ENCODE results near the gene TNFAIP3. TPM values are rescaled to one million over a fixed set of nuclear protein-coding genes. Genes with fewer than 3 reads are reported as not detected.

Gene TNFAIP3
- 6.7 TPM for polyA plus RNA-seq (2013, experiment 1 of 4)
- polyA plus RNA-seq (2013, experiment 2 of 4) = 8.9 TPM
- polyA plus RNA-seq (2013, experiment 3 of 4) = 7.4 TPM
- 5.6 TPM for polyA plus RNA-seq (2013, experiment 4 of 4)

DNA sequence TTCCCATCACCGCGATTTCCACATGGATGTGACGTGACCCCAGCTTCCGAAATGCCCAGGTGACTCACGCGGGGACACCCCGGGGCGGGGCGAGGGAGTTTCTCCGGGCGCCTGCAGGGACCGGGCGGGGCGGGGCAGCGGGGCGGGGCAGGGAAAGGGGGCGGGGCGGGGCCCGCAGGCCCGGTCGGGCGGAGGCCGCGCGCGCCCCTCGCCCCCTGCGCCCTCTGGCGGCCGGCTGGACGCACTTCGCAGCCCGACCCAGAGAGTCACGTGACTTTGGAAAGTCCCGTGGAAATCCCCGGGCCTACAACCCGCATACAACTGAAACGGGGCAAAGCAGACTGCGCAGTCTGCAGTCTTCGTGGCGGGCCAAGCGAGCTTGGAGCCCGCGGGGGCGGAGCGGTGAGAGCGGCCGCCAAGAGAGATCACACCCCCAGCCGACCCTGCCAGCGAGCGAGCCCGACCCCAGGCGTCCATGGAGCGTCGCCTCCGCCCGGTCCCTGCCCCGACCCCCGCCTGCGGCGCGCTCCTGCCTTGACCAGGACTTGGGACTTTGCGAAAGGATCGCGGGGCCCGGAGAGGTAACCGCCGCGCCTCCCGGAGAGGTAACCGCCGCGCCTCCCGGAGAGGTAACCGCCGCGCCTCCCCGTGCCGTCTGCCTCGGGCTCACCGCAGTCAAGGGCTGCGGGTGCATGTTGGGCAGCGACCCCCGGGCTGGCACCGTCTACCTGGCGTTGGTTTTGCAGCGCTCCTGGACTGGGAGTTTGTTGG lies at the start of gene TNFAIP3:
TNFAIP3 (plus strand) TSS at position 346 of the 771 bp plus-strand sequence. CDS start 3,969 bp downstream, outside the sequence.
- no peak within 1 kb of the TSS for H3K27ac ChIP-seq (ENCODE audit: insufficient read depth, low read depth, low read length, poor library complexity, severe bottlenecking)
- no peaks in the 10 kb centered on the region for H3K36me3 ChIP-seq (ENCODE audit: control insufficient read depth, insufficient read depth, low read length)
- peak within 1 kb of the TSS; percentile 74 for H3K4me3 ChIP-seq (ENCODE audit: insufficient read depth, low read depth, low read length)
- 0% methylated on average over 87 of the region's 87 CpGs for WGBS, 2 experiments
- H3K27me3 ChIP-seq (ENCODE audit: control insufficient read depth, insufficient read depth, low read length, poor library complexity, severe bottlenecking) = peaks cover 18% of the 10 kb centered on the region
- peaks cover 11% of the 10 kb centered on the region for H3K4me1 ChIP-seq (ENCODE audit: control insufficient read depth, insufficient read depth, low read length)
- H3K9me3 ChIP-seq (ENCODE audit: control insufficient read depth, low read length) = no peaks in the 10 kb centered on the region

DNA sequence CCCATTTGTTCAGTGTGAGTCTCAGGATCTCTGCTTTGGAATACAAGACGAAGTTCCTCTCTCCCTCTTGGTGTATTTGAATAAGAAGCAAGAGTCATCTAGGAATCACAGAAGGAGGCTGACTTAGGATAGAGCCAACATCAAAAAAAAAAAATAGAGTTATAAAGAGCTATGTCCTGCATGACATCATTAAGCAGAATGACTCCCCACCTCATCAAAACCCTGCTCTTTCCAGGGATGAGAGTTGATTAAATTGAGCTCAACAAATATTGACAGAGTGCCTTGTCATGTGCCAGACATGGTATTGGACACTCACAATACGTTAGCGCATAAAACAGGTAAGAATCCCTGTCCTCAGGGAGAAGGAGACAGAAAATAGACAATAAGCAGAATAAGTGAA lies 48.6 kb upstream of the TNFAIP3 start:
- WGBS, 2 experiments = 94 to 97% methylated on average over 3 of the region's 3 CpGs
- no peak overlapping the region for H3K4me3 ChIP-seq (ENCODE audit: insufficient read depth, low read depth, low read length)
- H3K27ac ChIP-seq (ENCODE audit: insufficient read depth, low read depth, low read length, poor library complexity, severe bottlenecking) = no peak overlapping the region
- no peaks in the 10 kb centered on the region for H3K4me1 ChIP-seq (ENCODE audit: control insufficient read depth, insufficient read depth, low read length)
- no peaks in the 10 kb centered on the region for H3K27me3 ChIP-seq (ENCODE audit: control insufficient read depth, insufficient read depth, low read length, poor library complexity, severe bottlenecking)
- H3K36me3 ChIP-seq (ENCODE audit: control insufficient read depth, insufficient read depth, low read length) = no peaks in the 10 kb centered on the region
- no peaks in the 10 kb centered on the region for H3K9me3 ChIP-seq (ENCODE audit: control insufficient read depth, low read length)

DNA sequence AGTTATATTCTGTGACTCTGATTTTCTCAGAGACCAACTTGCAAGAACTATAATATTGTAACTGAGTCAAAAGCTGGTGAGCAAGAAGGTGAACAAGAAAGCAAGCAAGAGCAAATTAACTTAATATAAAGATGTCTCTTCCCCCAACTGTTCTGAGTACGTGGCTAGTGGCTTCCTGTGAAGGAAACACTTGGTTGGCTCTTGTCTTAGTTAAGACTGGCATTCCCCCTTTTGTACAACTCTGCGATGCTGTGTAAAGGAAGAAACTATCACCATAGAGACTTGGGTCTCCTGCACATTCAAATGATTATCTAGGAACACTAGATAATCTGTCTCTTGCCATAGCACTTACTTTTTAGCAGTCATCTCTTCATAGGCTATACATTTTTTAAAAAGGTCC lies 47.3 kb upstream of the TNFAIP3 start:
- Histone ChIP-seq H3K27me3 (ENCODE audit: control insufficient read depth, insufficient read depth, low read length, poor library complexity, severe bottlenecking) (no peaks in the 10 kb centered on the region), H3K36me3 (ENCODE audit: control insufficient read depth, insufficient read depth, low read length) (no peaks in the 10 kb centered on the region), H3K4me1 (ENCODE audit: control insufficient read depth, insufficient read depth, low read length) (peaks cover 2% of the 10 kb centered on the region), H3K27ac (ENCODE audit: insufficient read depth, low read depth, low read length, poor library complexity, severe bottlenecking) (no peak overlapping the region), H3K4me3 (ENCODE audit: insufficient read depth, low read depth, low read length) (no peak overlapping the region), H3K9me3 (ENCODE audit: control insufficient read depth, low read length) (no peaks in the 10 kb centered on the region)
- 83 to 89% methylated on average over 2 of the region's 2 CpGs for WGBS, 2 experiments

DNA sequence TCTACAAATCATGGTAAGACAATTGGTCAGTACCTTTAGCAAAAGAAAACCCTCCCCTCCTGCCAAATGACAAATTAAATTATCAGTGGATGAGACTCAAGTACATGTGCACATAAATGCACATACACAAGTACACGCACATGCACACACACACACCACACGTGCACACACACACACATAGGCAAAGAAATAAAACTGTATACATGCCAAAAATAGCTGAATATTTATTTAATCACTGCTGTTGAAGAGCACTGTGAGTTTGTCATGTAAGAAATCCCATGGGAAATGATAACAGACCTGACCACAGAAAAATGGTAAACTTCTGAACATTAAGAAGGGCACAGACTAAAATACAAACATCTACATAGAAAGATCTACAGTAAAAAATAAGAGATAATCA lies 46.6 kb upstream of the TNFAIP3 start:
- Histone ChIP-seq H3K9me3 (ENCODE audit: control insufficient read depth, low read length) (no peaks in the 10 kb centered on the region), H3K36me3 (ENCODE audit: control insufficient read depth, insufficient read depth, low read length) (no peaks in the 10 kb centered on the region), H3K4me3 (ENCODE audit: insufficient read depth, low read depth, low read length) (no peak overlapping the region), H3K27me3 (ENCODE audit: control insufficient read depth, insufficient read depth, low read length, poor library complexity, severe bottlenecking) (no peaks in the 10 kb centered on the region), H3K27ac (ENCODE audit: insufficient read depth, low read depth, low read length, poor library complexity, severe bottlenecking) (no peak overlapping the region), H3K4me1 (ENCODE audit: control insufficient read depth, insufficient read depth, low read length) (peaks cover 2% of the 10 kb centered on the region)
- 92 to 93% methylated on average over 2 of the region's 2 CpGs for WGBS, 2 experiments

DNA sequence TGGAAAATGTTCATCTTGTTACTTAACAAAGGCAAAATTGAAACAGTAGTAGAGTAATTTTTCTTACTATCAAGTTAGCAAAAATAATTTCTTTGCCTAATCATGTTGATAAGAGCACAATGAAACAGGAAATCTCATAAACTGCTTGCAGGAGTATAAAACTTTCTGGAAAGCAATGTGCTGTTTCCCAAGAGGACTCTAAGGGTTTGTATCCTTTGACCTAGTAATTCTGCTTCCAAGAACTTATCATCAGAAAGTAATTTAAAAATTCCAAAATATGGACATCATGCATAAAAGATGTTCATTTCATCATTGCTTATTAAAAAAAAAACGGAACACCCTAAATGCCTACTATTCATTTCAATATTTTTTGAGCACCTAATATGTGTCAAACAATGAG lies 46.1 kb upstream of the TNFAIP3 start:
- no peak overlapping the region for H3K27ac ChIP-seq (ENCODE audit: insufficient read depth, low read depth, low read length, poor library complexity, severe bottlenecking)
- no peaks in the 10 kb centered on the region for H3K36me3 ChIP-seq (ENCODE audit: control insufficient read depth, insufficient read depth, low read length)
- no peak overlapping the region for H3K4me3 ChIP-seq (ENCODE audit: insufficient read depth, low read depth, low read length)
- no peaks in the 10 kb centered on the region for H3K27me3 ChIP-seq (ENCODE audit: control insufficient read depth, insufficient read depth, low read length, poor library complexity, severe bottlenecking)
- WGBS, 2 experiments = 94 to 96% methylated on average over 1 of the region's 1 CpG
- H3K4me1 ChIP-seq (ENCODE audit: control insufficient read depth, insufficient read depth, low read length) = peaks cover 2% of the 10 kb centered on the region
- no peaks in the 10 kb centered on the region for H3K9me3 ChIP-seq (ENCODE audit: control insufficient read depth, low read length)

DNA sequence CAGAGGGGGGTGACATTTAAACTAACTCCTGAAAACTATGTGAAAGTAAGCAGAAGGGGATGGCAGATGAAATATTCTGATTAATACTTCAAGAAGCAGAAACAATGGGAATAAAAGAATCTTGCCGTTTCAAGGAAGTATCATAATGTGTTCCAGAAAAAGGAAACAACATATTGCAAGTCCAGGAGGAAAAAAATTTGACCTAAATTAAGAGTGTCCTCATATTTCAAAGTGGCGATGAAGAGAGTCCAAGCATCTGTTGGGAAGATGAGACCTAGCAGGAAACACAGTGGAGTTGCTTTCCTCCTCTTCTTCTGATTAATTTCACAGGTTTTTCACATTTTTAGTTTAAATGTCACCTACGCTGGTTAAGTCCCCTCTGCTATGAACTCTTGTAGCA lies 45.6 kb upstream of the TNFAIP3 start:
- no peaks in the 10 kb centered on the region for H3K9me3 ChIP-seq (ENCODE audit: control insufficient read depth, low read length)
- WGBS, 2 experiments = 61 to 65% methylated on average over 3 of the region's 3 CpGs
- H3K27ac ChIP-seq (ENCODE audit: insufficient read depth, low read depth, low read length, poor library complexity, severe bottlenecking) = no peak overlapping the region
- no peak overlapping the region for H3K4me3 ChIP-seq (ENCODE audit: insufficient read depth, low read depth, low read length)
- H3K36me3 ChIP-seq (ENCODE audit: control insufficient read depth, insufficient read depth, low read length) = no peaks in the 10 kb centered on the region
- H3K27me3 ChIP-seq (ENCODE audit: control insufficient read depth, insufficient read depth, low read length, poor library complexity, severe bottlenecking) = no peaks in the 10 kb centered on the region
- peaks cover 2% of the 10 kb centered on the region for H3K4me1 ChIP-seq (ENCODE audit: control insufficient read depth, insufficient read depth, low read length)

DNA sequence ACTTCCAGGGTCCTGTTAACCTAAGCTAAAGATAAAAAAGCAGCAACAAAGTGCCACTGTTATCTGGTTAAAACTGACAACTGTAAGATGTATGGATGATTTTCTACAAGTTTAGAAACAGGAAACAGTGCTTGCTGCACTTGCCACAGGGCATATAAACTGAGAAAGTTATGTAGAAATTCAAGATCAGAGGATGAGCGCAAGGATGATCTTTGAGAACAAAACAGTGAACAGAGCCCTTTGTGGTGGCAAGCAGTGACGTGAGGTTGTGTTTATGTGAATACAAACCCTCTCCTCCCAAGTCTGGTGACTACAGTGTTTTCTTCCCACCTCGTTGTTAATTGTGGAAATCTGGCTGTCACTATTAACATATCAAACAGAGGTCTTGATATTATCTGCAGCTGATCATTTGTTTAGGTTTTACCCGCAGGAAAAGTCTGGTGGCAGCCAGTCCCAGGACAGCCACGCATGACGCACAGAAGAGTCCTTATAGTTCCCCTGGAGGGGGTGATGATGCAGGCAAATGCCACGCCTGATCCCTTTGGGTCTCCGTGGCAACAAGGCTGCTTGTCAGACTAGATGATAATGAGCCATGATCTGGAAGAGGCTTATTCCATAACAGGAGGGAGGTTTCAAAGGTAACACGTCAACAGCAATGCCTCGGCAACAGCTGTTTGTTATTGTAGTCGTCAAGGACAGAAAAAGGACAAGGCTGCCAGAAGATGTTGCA lies 43.1 kb upstream of the TNFAIP3 start:
- WGBS, 2 experiments = 83 to 89% methylated on average over 10 to 11 of the region's 11 CpGs
- H3K27ac ChIP-seq (ENCODE audit: insufficient read depth, low read depth, low read length, poor library complexity, severe bottlenecking) = no peak overlapping the region
- H3K4me1 ChIP-seq (ENCODE audit: control insufficient read depth, insufficient read depth, low read length) = peaks cover 2% of the 10 kb centered on the region
- H3K27me3 ChIP-seq (ENCODE audit: control insufficient read depth, insufficient read depth, low read length, poor library complexity, severe bottlenecking) = no peaks in the 10 kb centered on the region
- no peaks in the 10 kb centered on the region for H3K36me3 ChIP-seq (ENCODE audit: control insufficient read depth, insufficient read depth, low read length)
- H3K9me3 ChIP-seq (ENCODE audit: control insufficient read depth, low read length) = no peaks in the 10 kb centered on the region
- H3K4me3 ChIP-seq (ENCODE audit: insufficient read depth, low read depth, low read length) = no peak overlapping the region

DNA sequence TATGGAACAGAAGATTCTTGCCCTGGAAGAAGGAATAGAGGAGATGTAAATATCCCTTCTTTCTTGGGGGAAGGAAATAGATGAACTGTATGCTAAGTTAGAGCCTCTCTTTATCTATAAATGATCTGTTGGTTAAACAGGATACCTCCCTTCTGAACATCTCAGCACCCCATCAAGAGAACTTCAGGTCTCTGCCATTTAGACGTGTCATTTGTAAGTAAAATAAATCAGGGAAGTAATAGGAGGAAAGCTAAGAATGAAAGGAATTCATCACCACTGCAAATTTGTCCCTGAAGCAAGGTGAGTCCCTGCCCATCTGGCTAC lies 42.5 kb upstream of the TNFAIP3 start:
- H3K27me3 ChIP-seq (ENCODE audit: control insufficient read depth, insufficient read depth, low read length, poor library complexity, severe bottlenecking) = no peaks in the 10 kb centered on the region
- 95 to 100% methylated on average over 1 of the region's 1 CpG for WGBS, 2 experiments
- no peaks in the 10 kb centered on the region for H3K9me3 ChIP-seq (ENCODE audit: control insufficient read depth, low read length)
- no peaks in the 10 kb centered on the region for H3K36me3 ChIP-seq (ENCODE audit: control insufficient read depth, insufficient read depth, low read length)
- peak overlapping the region; percentile 16 for H3K27ac ChIP-seq (ENCODE audit: insufficient read depth, low read depth, low read length, poor library complexity, severe bottlenecking)
- H3K4me3 ChIP-seq (ENCODE audit: insufficient read depth, low read depth, low read length) = no peak overlapping the region
- H3K4me1 ChIP-seq (ENCODE audit: control insufficient read depth, insufficient read depth, low read length) = peaks cover 2% of the 10 kb centered on the region

DNA sequence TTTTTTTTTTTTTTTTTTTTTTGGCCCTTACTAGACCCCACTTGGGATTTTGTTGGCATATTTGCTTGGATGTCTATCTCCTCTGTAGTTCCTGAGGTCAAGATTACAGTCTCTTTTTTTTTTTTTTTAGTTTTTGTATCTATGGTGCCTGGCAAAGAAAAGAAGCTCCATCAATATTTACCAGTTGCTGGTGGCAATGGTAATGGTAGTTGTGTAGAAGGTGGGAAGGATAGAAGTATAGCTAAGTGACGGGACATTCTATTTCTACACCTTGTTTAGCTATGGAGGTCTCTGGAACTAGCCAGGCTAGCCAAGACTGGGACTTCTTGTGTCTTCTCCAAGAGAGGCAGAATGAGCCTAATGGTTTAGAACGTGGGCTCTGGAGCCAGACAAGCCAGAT lies 42.2 kb upstream of the TNFAIP3 start:
- Histone ChIP-seq H3K9me3 (ENCODE audit: control insufficient read depth, low read length) (no peaks in the 10 kb centered on the region), H3K36me3 (ENCODE audit: control insufficient read depth, insufficient read depth, low read length) (no peaks in the 10 kb centered on the region), H3K27me3 (ENCODE audit: control insufficient read depth, insufficient read depth, low read length, poor library complexity, severe bottlenecking) (no peaks in the 10 kb centered on the region), H3K4me3 (ENCODE audit: insufficient read depth, low read depth, low read length) (no peak overlapping the region), H3K4me1 (ENCODE audit: control insufficient read depth, insufficient read depth, low read length) (peaks cover 2% of the 10 kb centered on the region), H3K27ac (ENCODE audit: insufficient read depth, low read depth, low read length, poor library complexity, severe bottlenecking) (no peak overlapping the region)
- 92% methylated on average over 2 of the region's 2 CpGs for WGBS, 2 experiments

DNA sequence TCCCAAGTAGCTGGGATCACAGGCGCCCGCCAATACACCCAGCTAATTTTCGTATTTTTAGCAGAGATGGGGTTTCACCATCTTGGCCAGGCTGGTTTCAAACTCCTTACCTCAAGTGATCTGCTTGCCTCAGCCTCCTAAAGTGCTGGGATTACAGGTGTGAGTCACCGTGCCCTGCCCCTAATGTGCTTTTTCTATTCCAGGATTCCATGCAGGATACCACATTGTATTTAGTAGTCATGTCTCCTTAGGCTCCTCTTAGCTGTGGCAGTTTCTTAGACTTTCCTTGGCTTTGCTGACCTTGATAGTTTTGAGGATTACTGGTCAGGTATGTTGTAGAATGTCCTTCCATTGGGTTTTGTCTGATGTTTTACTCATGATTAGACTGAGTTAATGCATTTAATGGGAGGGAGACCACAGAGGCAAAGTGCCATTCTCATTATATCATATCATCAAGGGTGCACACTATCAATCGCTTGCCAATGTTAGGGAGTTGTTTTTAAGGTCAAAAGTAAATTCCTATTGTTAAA lies 39.6 kb upstream of the TNFAIP3 start:
- Histone ChIP-seq H3K9me3 (ENCODE audit: control insufficient read depth, low read length) (no peaks in the 10 kb centered on the region), H3K4me3 (ENCODE audit: insufficient read depth, low read depth, low read length) (no peak overlapping the region), H3K36me3 (ENCODE audit: control insufficient read depth, insufficient read depth, low read length) (no peaks in the 10 kb centered on the region), H3K27ac (ENCODE audit: insufficient read depth, low read depth, low read length, poor library complexity, severe bottlenecking) (no peak overlapping the region), H3K27me3 (ENCODE audit: control insufficient read depth, insufficient read depth, low read length, poor library complexity, severe bottlenecking) (no peaks in the 10 kb centered on the region), H3K4me1 (ENCODE audit: control insufficient read depth, insufficient read depth, low read length) (peaks cover 2% of the 10 kb centered on the region)
- 92 to 94% methylated on average over 5 of the region's 5 CpGs for WGBS, 2 experiments

Data from ectodermal cell (in vitro differentiated cells).